GM18517 (cell line): ENCODE data around the gene ASCC3.
"Not testable (repeated sequence)": the region's sequence is repeated elsewhere in the genome, so short reads cannot be mapped to it uniquely, and the experiment has no call there.

Experiments used
- ATAC-seq: cut with Tn5 transposase; IDR thresholded peaks from one replicate; pipeline ENCODE4 v1.9.1; 2021; ENCODE audit warnings: mild to moderate bottlenecking, moderate library complexity; ENCODE audit not compliant: unreplicated experiment

Gene ASCC3

GRCh38 chr6:100670056-100670455, 211.1 kb downstream of the ASCC3 start:
- no peak for ATAC-seq

GRCh38 chr6:100665041-100665380, 216.1 kb downstream of the ASCC3 start:
- peak; percentile 98 for ATAC-seq

DNA sequence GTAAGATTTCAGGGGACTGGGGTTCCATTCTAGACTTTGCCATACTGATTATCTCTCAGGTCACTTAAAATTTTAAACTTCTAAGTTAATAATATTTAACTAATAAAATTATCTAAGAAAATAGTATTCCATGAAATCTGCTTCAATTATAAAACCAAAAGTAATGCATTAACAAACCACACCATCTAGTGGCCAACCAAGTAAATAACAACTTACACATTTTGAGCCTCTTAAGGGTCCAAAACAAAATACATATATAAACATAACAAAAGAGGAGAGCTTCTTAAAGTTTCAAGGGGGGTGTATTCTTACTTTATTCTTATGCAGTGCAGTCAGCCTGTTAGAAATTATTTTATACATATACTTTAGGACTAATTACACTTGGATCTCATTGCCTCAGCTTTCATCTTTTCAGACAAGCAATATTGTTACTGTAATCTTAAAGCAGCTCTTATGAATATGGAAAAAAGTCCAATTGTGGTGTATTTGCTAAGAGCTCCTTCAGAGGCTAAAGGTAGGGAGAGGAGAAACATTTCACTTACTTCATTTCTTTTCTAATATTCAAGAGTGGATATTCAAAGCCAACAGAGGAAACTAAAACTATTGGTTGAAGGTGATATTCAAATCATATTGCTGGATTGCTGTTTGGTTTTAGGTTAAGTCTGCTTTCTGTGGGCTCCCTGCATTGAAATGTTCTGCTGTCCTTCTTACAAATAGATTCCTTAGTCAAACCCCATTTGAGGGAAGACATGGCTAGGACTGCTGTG, 216.7 kb downstream of the ASCC3 start:
- peak; percentile 44 for ATAC-seq

DNA sequence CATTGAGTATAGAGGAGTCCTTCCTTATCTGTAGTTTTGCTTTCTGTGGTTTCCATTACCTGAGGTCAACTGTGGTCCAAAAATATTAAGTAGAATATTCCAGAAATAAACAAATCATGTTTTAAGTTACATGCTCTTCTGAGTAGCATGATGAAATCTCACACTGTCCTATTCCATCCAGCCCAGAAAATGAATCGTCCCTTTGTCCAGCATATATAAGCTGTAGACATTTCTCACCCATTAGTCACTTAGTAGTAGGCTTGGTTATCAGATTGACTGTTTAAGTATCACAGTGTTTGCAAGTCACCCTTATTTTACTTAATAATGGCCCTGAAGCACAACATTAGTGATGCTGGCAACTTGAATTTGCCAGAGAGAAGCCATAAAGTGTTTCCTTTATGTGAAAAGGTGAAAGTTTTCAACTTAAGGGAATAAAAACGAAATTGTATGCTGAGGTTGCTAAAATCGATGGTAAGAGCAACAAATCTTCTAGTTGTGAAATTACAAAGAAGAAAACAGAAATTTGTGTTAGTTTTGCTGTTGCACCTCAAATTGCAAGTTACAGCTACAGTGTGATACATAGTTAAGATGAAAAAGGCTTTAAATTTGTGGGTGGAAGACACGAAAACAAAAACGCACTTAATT, 217.8 kb downstream of the ASCC3 start:
- ATAC-seq, result no peak

GRCh38 chr6:100662264-100662663, 218.9 kb downstream of the ASCC3 start:
- no peak for ATAC-seq

DNA sequence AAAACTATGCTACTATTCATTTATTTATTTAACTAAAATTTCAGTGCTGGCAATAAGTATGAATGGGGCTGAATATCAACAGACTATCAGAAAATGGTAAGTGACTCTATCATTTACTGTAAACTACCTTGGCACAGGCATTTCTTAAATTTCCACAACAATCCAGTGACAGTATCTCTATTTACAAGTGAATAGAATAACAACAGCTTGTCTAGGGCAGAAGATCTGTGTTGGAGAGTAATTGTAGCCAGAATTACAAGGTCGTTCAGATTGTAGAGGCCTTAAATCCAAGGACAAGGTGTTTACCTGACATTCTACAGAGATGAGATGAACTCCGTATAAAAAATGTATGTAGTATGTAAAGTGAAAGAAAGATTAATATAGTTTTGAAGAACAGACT, 222.6 kb downstream of the ASCC3 start:
- ATAC-seq, result no peak

DNA sequence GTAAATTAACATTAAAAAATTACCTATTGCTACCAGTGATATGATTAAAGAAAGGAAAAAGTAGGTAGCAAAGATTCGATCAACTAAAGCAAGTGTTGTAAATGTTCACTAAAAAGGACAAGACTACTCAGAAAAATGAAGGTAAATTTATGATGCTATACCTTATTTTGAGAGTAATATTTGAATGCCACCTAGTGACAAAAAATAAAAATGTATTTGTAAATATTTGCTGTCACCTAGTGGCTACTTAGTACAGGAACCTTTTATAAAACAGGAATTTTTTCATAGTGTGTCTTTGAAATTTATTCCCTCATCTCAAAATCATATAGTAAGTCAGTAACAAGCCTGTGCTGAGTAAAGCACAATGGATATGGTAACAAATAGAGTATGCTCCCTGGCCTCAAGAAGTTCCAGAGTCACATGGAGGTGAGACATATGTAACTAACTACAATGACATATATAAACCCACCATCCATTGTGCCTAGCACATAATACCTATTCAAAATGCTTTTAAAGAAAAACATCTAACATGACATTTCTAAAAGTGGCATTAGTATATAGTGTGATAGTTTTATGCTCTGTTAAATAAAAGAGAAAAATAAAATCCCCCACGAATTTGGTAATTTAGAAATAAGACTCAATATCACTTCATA, 223.3 kb downstream of the ASCC3 start:
- no peak for ATAC-seq

GRCh38 chr6:100641147-100641546, 240.0 kb downstream of the ASCC3 start:
- ATAC-seq, result not testable (repeated sequence)

- no peak for ATAC-seq
These were observed 247.9 kb downstream of the ASCC3 start for GRCh38 chr6:100633096-100633777.

GRCh38 chr6:100630536-100630935, 250.6 kb downstream of the ASCC3 start:
- ATAC-seq, result no peak

DNA sequence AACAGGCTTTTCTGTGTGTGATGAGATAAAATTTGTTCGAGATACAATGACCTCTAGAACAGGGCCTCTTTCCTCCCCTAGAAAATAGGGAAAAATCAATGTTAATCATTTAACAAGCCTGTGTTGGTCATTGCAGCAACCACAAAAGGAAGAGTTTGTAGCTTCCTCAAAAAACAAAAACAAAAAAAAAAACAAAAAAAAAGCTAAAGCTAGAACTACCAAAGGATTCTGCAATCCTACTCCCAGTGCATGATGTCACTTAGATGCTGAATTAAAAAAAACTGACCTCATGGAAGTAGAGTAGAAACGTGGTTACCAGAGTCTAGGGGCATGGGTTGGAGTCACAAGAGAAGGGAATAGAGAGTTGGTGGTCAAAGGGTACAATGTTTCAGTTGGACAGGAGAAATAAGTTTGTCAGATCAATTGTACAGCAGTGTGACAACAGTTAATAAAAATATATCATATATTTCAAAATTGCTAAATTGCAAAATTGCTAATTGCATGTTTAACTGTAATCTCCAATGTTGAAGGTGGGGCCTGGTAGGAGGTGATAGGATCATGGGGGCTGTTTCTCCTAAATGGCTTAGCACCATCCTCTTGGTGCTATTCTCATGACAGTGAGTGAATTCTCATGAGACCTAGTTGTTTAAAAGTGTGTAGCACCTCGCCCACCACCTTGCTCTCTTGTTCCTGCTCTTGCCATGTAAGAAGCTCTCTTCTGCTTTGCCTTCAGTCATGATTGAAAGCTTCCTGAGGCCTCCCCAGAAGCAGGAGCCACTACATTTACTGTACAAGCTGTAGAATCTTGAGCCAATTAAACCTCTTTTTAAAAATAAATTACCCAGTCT, 253.0 kb downstream of the ASCC3 start:
- no peak for ATAC-seq

DNA sequence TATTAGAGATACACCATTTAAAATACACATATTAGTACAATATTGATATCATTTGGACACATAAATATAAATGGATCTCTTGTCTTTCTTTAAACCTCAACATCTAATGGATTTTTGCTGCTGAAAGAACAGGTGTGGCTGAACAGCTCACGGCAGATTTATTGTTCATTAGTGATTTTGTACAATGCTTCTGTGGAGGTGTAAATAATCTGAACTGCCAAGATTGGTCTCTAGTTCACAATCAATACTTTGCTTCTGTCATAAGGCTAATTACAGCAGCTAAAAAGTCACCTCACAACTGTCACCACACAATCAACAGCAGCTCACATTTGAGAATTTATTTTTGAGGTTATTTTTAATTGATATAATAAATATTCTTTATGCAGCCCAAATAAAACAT, 254.4 kb downstream of the ASCC3 start:
- ATAC-seq, result no peak

- no peak for ATAC-seq
These were observed 258.0 kb downstream of the ASCC3 start for GRCh38 chr6:100622907-100623692.

GRCh38 chr6:100620085-100620840, 260.9 kb downstream of the ASCC3 start:
- ATAC-seq, result no peak

DNA sequence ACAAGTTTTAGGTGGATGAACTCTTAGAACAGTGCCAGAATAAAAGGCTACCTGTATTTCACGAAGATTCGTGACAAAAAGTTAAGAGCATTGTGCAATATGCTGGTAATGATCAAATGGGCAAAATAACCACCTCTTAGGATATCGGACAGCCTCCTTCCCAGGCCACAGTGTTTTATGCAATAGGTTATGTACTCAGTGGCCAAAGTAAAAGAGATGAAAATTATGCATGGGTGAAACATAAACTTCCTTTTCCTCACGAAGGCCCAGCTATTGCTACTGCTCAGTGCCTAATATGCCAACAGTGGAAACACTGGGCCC, 262.8 kb downstream of the ASCC3 start:
- ATAC-seq, result no peak

- ATAC-seq, result peak; percentile 87
These were observed 263.3 kb downstream of the ASCC3 start for GRCh38 chr6:100617633-100618350.

- ATAC-seq, result no peak
These were observed 266.2 kb downstream of the ASCC3 start for GRCh38 chr6:100614933-100615332.

DNA sequence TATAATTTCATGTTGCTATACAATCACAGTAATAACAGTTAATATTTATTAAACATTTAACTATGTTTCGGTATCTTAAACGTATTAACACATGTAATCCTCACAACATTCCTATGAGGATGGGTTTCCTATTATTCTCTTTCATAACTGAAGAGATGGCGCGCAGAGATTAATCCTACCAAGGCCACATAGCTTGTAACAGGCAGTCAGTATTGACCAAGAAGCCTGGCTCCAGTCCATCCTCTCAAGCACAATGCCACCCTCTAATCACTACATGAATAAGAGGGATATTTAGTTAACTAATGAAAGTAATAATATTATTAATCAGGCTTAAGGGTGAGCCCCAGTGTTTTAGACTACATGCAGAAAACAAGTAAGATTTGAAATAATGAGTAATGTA, 266.7 kb downstream of the ASCC3 start:
- no peak for ATAC-seq

GRCh38 chr6:100613656-100614055, 267.5 kb downstream of the ASCC3 start:
- ATAC-seq, result no peak
